Keratinocyte (primary cell): Measurements from ENCODE around the gene PDE1A. TPM values are rescaled to one million over a fixed set of nuclear protein-coding genes. Genes with fewer than 3 reads are reported as not detected.

Experiments
- DNase-seq: peaks from one replicate; pipeline ENCODE4 v3.0.0-alpha.2; 2011; ENCODE audit warnings: low read depth, missing footprints, low spot score
- FAIRE-seq: peaks from 2 replicates; lab custom pipeline; 2011; peaks lifted over from hg19 to GRCh38; lab: Jason Lieb, UNC
- H2AFZ ChIP-seq: 2 replicates; pipeline ENCODE4 v1.6.0; 2012; ENCODE audit warnings: low read length, control low read depth, inconsistent platforms; ENCODE audit not compliant: control insufficient read depth
- H3K27ac ChIP-seq: 2 replicates; pipeline ENCODE4 v1.5.1; 2011; ENCODE audit warnings: low read length; ENCODE audit not compliant: control insufficient read depth, insufficient read depth
- H3K27me3 ChIP-seq: 3 replicates; pipeline ENCODE4 v1.6.0; 2011; ENCODE audit warnings: low read length; ENCODE audit not compliant: control insufficient read depth, insufficient read depth; ENCODE audit errors: extremely low read depth
- H3K36me3 ChIP-seq, 2 experiments: 2 replicates in 1 of 2; 3 replicates in 1 of 2; pipeline ENCODE4 v1.5.1; 2011; ENCODE audit warnings: low read length in 2 of 2, mild to moderate bottlenecking in 1 of 2; ENCODE audit not compliant: control insufficient read depth in 2 of 2, insufficient read depth in 2 of 2; ENCODE audit errors: extremely low read depth in 1 of 2
- H3K4me1 ChIP-seq: 3 replicates; pipeline ENCODE4 v1.5.1; 2011; ENCODE audit warnings: low read length; ENCODE audit not compliant: control insufficient read depth, insufficient read depth; ENCODE audit errors: extremely low read depth
- H3K4me2 ChIP-seq: 3 replicates; pipeline ENCODE4 v1.6.0; 2011; ENCODE audit warnings: low read depth, low read length; ENCODE audit not compliant: control insufficient read depth, insufficient read depth; ENCODE audit errors: extremely low read depth
- H3K4me3 ChIP-seq, 3 experiments: fragments of 200-600 bp in 1 of 3; sonication (generic) in 1 of 3; 2 replicates in 2 of 3; 3 replicates in 1 of 3; pipeline ENCODE4 v1.5.1; 2011 to 2016; ENCODE audit warnings: low read length in 3 of 3, mild to moderate bottlenecking in 3 of 3, control low read depth in 2 of 3, inconsistent platforms in 1 of 3, low read depth in 1 of 3, mixed read lengths in 1 of 3, mixed run types in 1 of 3, moderate library complexity in 1 of 3; ENCODE audit not compliant: control insufficient read depth in 2 of 3, insufficient read depth in 2 of 3; ENCODE audit errors: extremely low read depth in 1 of 3
- H3K79me2 ChIP-seq: 2 replicates; pipeline ENCODE4 v1.6.0; 2012; ENCODE audit warnings: low read length; ENCODE audit not compliant: control insufficient read depth, insufficient read depth
- H3K9ac ChIP-seq: 3 replicates; pipeline ENCODE4 v1.6.0; 2011; ENCODE audit warnings: low read length; ENCODE audit not compliant: control insufficient read depth, insufficient read depth; ENCODE audit errors: extremely low read depth
- H3K9me1 ChIP-seq: 3 replicates; pipeline ENCODE4 v1.6.0; 2011; ENCODE audit warnings: low read length; ENCODE audit not compliant: control insufficient read depth, insufficient read depth; ENCODE audit errors: extremely low read depth
- H3K9me3 ChIP-seq: 2 replicates; pipeline ENCODE4 v1.5.1; 2012; ENCODE audit warnings: low read depth, low read length; ENCODE audit not compliant: control insufficient read depth
- H4K20me1 ChIP-seq: 3 replicates; pipeline ENCODE4 v1.6.0; 2011; ENCODE audit warnings: low read length; ENCODE audit not compliant: control insufficient read depth, insufficient read depth; ENCODE audit errors: extremely low read depth
- EZH2 ChIP-seq: IDR thresholded peaks from one replicate; pipeline ENCODE4 v1.6.1; 2012; ENCODE audit warnings: inconsistent platforms, mild to moderate bottlenecking, low read length, moderate library complexity
- dilution Hi-C: fragments of 300-500 bp; cut with MboI; formaldehyde crosslinking; loops from one replicate; pipeline ENCODE4 v1.7.0; 2020; ENCODE audit warnings: low sequenced_read_pairs; ENCODE audit not compliant: extremely low pct_ligation_motif_present
- polyA plus RNA-seq, 5 experiments: library from polyadenylated mRNA; depleted of rRNA in 3 of 5; stranded (reverse) in 3 of 5; stranded (forward) in 1 of 5; unstranded in 1 of 5; fragments of >200 nt; gene quantifications; 1 replicate in 1 of 5; 2 replicates in 3 of 5; 3 replicates in 1 of 5; pipeline versions ENCODE4 v1.2.1 to v1.2.3, GENCODE V29; 2011 to 2012; ENCODE audit warnings: missing spikeins in 2 of 5, low read depth in 1 of 5, low replicate concordance in 1 of 5
- TF ChIP-seq, protein P1 (sequence below), 3 experiments: IDR thresholded peaks in 1 of 3; conservative IDR thresholded peaks in 1 of 3; optimal IDR thresholded peaks in 1 of 3; 2 replicates in 2 of 3; 3 replicates in 1 of 3; pipeline versions ENCODE3 to v1.5.1; 2011; ENCODE audit warnings: low read length in 3 of 3, mild to moderate bottlenecking in 3 of 3, moderate library complexity in 2 of 3, control low read depth in 1 of 3, inconsistent platforms in 1 of 3; ENCODE audit not compliant: insufficient read depth in 2 of 3; ENCODE audit errors: extremely low read depth in 1 of 3

Gene PDE1A
- polyA plus RNA-seq, 1 donor (not counting 4 experiments of a cell fraction or from before 2014, with no cell fraction given) = 0.10 TPM

- no peaks in the 10 kb centered on the region for H3K36me3 ChIP-seq
- no peak overlapping the region for H2AFZ ChIP-seq
- H4K20me1 ChIP-seq = no peaks in the 10 kb centered on the region
- no peaks in the 10 kb centered on the region for H3K79me2 ChIP-seq
- H3K9me1 ChIP-seq = no peaks in the 10 kb centered on the region
- FAIRE-seq (no peak), DNase-seq (no peak)
- H3K27ac ChIP-seq = no peak overlapping the region
- no peak overlapping the region for H3K4me2 ChIP-seq
- H3K4me3 ChIP-seq = no peak overlapping the region
- H3K4me1 ChIP-seq = no peaks in the 10 kb centered on the region
- H3K27me3 ChIP-seq = no peaks in the 10 kb centered on the region
- dilution Hi-C loops = loop anchor here (25.0 kb wide), 1 partner anchor 465 kb away; no protein-coding TSS in a partner anchor
- H3K9me3 ChIP-seq = no peaks in the 10 kb centered on the region
- no peak for TF ChIP-seq EZH2
- TF ChIP-seq, protein P1, sequence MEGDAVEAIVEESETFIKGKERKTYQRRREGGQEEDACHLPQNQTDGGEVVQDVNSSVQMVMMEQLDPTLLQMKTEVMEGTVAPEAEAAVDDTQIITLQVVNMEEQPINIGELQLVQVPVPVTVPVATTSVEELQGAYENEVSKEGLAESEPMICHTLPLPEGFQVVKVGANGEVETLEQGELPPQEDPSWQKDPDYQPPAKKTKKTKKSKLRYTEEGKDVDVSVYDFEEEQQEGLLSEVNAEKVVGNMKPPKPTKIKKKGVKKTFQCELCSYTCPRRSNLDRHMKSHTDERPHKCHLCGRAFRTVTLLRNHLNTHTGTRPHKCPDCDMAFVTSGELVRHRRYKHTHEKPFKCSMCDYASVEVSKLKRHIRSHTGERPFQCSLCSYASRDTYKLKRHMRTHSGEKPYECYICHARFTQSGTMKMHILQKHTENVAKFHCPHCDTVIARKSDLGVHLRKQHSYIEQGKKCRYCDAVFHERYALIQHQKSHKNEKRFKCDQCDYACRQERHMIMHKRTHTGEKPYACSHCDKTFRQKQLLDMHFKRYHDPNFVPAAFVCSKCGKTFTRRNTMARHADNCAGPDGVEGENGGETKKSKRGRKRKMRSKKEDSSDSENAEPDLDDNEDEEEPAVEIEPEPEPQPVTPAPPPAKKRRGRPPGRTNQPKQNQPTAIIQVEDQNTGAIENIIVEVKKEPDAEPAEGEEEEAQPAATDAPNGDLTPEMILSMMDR (optimal IDR thresholded peaks at IDR 0.05 in 1 of 3, IDR thresholded peaks at IDR 0.05 in 1 of 3, conservative IDR thresholded peaks at IDR 0.05 in 1 of 3; ENCODE audit: extremely low read depth in 1 of 3, insufficient read depth in 2 of 3, low read length in 3 of 3) = no peak
- no peak overlapping the region for H3K9ac ChIP-seq
Observed at GRCh38 chr2:182197529-182197928, 229.3 kb downstream of the PDE1A start.

GRCh38 chr2:182193291-182193690 is 233.5 kb downstream of the PDE1A start:
- no peak overlapping the region for H3K27ac ChIP-seq
- no peak for FAIRE-seq
- dilution Hi-C loops = loop anchor here (25.0 kb wide), 1 partner anchor 469 kb away; no protein-coding TSS in a partner anchor

More at GRCh38 chr2:182193291-182193690, 233.5 kb downstream of the PDE1A start:
- DNase-seq = no peak
- Histone ChIP-seq H4K20me1 (no peaks in the 10 kb centered on the region), H3K27me3 (no peaks in the 10 kb centered on the region), H3K4me1 (no peaks in the 10 kb centered on the region), H3K9ac (no peak overlapping the region), H3K79me2 (no peaks in the 10 kb centered on the region), H2AFZ (no peak overlapping the region), H3K9me1 (no peaks in the 10 kb centered on the region), H3K4me3 (no peak overlapping the region), H3K9me3 (no peaks in the 10 kb centered on the region), H3K4me2 (no peak overlapping the region), H3K36me3 (no peaks in the 10 kb centered on the region)
- no peak for TF ChIP-seq EZH2
- TF ChIP-seq, protein P1 (optimal IDR thresholded peaks at IDR 0.05 in 1 of 3, IDR thresholded peaks at IDR 0.05 in 1 of 3, conservative IDR thresholded peaks at IDR 0.05 in 1 of 3; ENCODE audit: extremely low read depth in 1 of 3, insufficient read depth in 2 of 3, low read length in 3 of 3) = no peak
